WERI-Rb-1 (cell line): Measurements from ENCODE around the gene UNKL.

Source experiments
- DNase-seq: peaks from one replicate; pipeline ENCODE4 v3.0.0-alpha.2; 2020
- H3K27ac ChIP-seq: fragments of 250-450 bp; sonication (Bioruptor Pico); 2 replicates; pipeline ENCODE4 v1.5.1; 2020; ENCODE audit warnings: mild to moderate bottlenecking, moderate library complexity
- H3K27me3 ChIP-seq: fragments of 250-450 bp; sonication (Bioruptor Pico); 2 replicates; pipeline ENCODE4 v1.5.1; 2021; ENCODE audit warnings: mild to moderate bottlenecking, low read depth, moderate library complexity; ENCODE audit not compliant: insufficient read depth, severe bottlenecking
- H3K36me3 ChIP-seq: fragments of 250-450 bp; sonication (Bioruptor Pico); 2 replicates; pipeline ENCODE4 v1.5.1; 2020; ENCODE audit warnings: mild to moderate bottlenecking, moderate library complexity
- H3K4me3 ChIP-seq: 2 replicates; pipeline ENCODE4 v1.5.1; 2011; ENCODE audit warnings: low read depth, mild to moderate bottlenecking, control low read depth, low read length
- H3K9me3 ChIP-seq: fragments of 250-450 bp; sonication (Bioruptor Pico); 2 replicates; pipeline ENCODE4 v1.5.1; 2021; ENCODE audit warnings: mild to moderate bottlenecking, moderate library complexity; ENCODE audit not compliant: severe bottlenecking
- CTCF ChIP-seq: IDR thresholded peaks from 2 replicates; pipeline ENCODE4 v1.5.1; 2011; ENCODE audit warnings: low read depth, mild to moderate bottlenecking, control low read depth, inconsistent platforms, low read length

UNKL gene

GRCh38 chr16:1323296-1324239 is 90.9 kb downstream of the UNKL start:
- peaks cover 64% of the 10 kb centered on the region for H3K36me3 ChIP-seq
- DNase-seq: no peak
- no peak for TF ChIP-seq CTCF
- no peaks in the 10 kb centered on the region for H3K9me3 ChIP-seq
- H3K4me3 ChIP-seq: no peak overlapping the region
- no peak overlapping the region for H3K27ac ChIP-seq
- no peaks in the 10 kb centered on the region for H3K27me3 ChIP-seq

GRCh38 chr16:1322407-1322806 is 92.1 kb downstream of the UNKL start:
- no peak overlapping the region for H3K27ac ChIP-seq

GRCh38 chr16:1320658-1321240 is 93.8 kb downstream of the UNKL start:
- Histone ChIP-seq H3K36me3 (peaks cover 92% of the 10 kb centered on the region), H3K9me3 (no peaks in the 10 kb centered on the region), H3K4me3 (no peak overlapping the region), H3K27ac (no peak overlapping the region), H3K27me3 (no peaks in the 10 kb centered on the region)
- TF ChIP-seq CTCF: no peak
- no peak for DNase-seq

More at GRCh38 chr16:1322407-1322806, 92.1 kb downstream of the UNKL start:
- H3K9me3 ChIP-seq: no peaks in the 10 kb centered on the region
- peaks cover 76% of the 10 kb centered on the region for H3K36me3 ChIP-seq
- H3K27me3 ChIP-seq: no peaks in the 10 kb centered on the region
- no peak for DNase-seq
- no peak overlapping the region for H3K4me3 ChIP-seq
- TF ChIP-seq CTCF: no peak

- peaks cover 94% of the 10 kb centered on the region for H3K36me3 ChIP-seq
- no peak overlapping the region for H3K27ac ChIP-seq
- H3K9me3 ChIP-seq: no peaks in the 10 kb centered on the region
- no peak for TF ChIP-seq CTCF
- H3K27me3 ChIP-seq: no peaks in the 10 kb centered on the region
- no peak overlapping the region for H3K4me3 ChIP-seq
- DNase-seq: no peak
Observed at GRCh38 chr16:1320097-1320496, 94.4 kb downstream of the UNKL start.

- no peak for DNase-seq
- Histone ChIP-seq H3K4me3 (no peak overlapping the region), H3K36me3 (peaks cover 94% of the 10 kb centered on the region), H3K27me3 (no peaks in the 10 kb centered on the region), H3K27ac (no peak overlapping the region), H3K9me3 (no peaks in the 10 kb centered on the region)
- no peak for TF ChIP-seq CTCF
Observed at GRCh38 chr16:1319041-1319440, 95.5 kb downstream of the UNKL start.
